NCI-H524 treated with DMSO at 0.1 percent for 48 hours (cell line): ENCODE data around the gene MYL9.
"Not testable (repeated sequence)": the region's sequence is repeated elsewhere in the genome, so short reads cannot be mapped to it uniquely, and the experiment has no call there.

Source experiments
- DNase-seq: peaks from one replicate; lab custom pipeline; 2025; lab: John Stamatoyannopoulos, UW

Gene MYL9

GRCh38 chr20:36541227-36541767, at the start of gene MYL9:
Gene MYL9, plus strand, starts transcription at chr20:36541519. Its CDS starts 3,366 bp downstream, at chr20:36544885.
- DNase-seq = no peak

DNA sequence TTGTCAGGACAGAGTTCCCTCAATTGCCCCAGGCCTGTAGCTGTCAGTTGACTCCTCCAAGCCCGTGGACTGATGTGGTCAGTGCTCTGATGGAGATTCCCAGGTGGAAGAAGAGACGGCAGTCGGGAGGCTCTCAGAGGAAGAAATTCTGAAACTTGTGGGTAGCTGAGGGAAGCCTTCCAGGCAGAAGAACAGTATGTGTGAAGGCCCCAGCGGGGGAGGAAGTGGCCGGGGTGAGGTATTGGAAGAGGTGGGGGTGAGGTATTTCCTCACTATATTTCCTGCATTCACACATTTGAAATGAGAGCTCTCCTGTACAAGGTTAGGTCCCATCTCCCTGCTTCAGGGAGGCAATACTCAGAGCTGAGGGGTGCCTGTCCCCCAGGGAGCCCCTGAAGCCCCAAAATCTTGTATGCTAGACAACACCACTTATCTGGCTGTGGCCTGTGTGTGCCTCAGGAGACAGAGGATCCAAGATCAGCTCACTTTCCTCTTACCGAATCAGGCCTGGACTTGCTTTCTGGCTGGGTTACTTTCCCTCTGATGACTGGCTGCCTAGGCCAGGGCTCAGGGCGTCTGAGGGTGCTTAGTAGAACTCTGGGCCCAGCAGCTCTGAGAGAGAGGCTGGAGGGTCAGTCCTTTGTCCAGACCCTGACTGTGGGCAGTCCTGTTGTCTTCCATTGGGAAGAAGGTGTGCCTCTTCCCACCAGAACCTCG, 49.3 kb upstream of the MYL9 start:
- no peak for DNase-seq

DNA sequence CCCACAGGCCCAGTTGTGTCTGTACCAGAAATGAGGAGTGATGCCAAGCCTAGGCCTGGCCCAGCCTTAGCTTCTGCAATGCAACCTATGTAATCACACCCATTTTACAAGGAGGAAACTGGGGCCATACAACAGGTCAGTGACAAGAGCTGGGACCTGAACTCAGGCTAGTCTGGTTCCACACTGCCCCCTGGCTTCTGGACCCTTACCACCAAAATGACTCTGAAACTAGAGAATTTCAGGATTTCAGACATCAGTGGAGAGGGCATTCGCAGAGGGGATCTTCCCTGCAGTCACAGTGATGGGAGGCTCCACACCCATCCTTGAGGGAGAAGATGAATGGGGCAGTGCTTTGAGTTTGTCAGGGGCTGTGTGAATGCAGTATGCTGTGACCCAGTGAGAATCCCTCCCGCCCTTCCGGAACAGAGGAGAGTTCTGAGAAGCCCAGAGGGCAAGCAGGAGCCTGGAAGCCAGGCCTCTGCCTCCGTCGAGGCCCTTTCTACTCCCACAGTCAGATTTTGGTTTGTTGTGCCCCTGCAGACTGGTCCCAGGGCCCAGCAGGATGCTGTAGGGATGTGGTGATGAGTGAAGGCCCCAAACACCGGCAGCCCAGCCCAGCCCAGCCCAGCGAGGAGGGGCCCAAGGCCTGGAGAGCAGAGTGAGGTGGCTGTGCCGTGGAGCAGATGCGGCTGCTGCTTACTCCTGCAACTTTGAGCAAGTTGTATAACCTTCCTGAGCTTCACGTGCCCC, 48.1 kb upstream of the MYL9 start:
- no peak for DNase-seq

DNA sequence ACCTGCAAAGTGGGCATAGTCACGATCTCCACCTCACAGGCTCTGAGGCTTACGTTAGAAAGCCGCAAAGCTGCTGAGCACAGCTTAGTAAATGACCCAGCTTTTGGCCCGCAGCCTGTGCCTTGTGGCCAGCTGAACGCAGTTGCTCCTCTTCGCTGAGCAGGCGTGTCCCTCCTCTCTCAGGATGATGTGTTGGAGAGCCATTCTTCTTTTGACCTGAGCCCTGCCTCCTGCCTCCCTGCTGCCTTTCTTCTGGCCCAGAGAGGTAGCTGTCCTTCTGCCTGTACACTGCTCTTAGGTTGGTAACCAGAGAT, 47.6 kb upstream of the MYL9 start:
- no peak for DNase-seq

- DNase-seq = no peak
Measured at GRCh38 chr20:36496707-36497669, 44.3 kb upstream of the MYL9 start.

- no peak for DNase-seq
Measured at GRCh38 chr20:36497856-36498255, 43.5 kb upstream of the MYL9 start.

GRCh38 chr20:36498386-36499179, 42.7 kb upstream of the MYL9 start:
- DNase-seq = no peak

GRCh38 chr20:36499211-36499610, 42.1 kb upstream of the MYL9 start:
- no peak for DNase-seq

GRCh38 chr20:36499723-36500501, 41.4 kb upstream of the MYL9 start:
- DNase-seq = no peak

GRCh38 chr20:36501367-36502006, 39.8 kb upstream of the MYL9 start:
- no peak for DNase-seq

DNA sequence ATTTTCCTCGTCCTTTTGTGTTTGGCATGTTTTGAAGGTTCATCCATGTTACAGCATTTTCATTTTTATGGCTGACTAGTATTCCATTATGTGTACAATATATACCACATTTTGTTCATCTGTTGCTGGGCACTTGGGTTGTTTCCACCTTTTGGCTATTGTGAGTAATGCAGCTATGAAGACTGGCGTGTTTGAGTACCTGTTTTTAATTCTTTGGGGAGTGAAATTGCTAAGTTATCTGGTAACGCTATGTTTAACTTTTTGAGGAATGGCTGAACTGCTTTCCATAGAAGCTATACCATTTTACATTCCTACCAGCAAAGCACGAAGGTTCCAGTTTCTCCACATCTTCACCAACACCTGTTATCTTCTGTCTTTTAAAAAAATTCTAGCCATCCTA, 37.0 kb upstream of the MYL9 start:
- no peak for DNase-seq

GRCh38 chr20:36506253-36506652, 35.1 kb upstream of the MYL9 start:
- DNase-seq = peak; percentile 54

DNA sequence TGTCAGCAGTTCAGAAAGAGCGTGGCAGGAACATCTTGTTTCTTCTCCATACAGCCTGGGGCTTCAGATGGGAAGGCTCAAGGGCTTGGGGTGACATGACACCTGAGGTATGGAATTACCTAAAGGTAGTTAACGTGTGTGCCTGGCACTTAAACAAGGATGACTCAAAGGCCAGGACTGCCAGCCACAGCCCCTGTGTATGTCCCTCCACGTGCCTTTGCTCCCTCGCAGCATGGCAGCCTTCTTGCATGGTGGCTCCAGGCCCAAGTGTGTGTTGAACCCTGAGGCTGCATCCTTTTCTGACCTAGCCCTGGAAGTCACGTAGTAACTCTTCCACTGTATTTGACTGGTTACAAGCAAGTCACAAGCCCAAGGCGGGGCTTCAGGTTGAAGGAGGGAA, 33.6 kb upstream of the MYL9 start:
- DNase-seq = no peak

DNA sequence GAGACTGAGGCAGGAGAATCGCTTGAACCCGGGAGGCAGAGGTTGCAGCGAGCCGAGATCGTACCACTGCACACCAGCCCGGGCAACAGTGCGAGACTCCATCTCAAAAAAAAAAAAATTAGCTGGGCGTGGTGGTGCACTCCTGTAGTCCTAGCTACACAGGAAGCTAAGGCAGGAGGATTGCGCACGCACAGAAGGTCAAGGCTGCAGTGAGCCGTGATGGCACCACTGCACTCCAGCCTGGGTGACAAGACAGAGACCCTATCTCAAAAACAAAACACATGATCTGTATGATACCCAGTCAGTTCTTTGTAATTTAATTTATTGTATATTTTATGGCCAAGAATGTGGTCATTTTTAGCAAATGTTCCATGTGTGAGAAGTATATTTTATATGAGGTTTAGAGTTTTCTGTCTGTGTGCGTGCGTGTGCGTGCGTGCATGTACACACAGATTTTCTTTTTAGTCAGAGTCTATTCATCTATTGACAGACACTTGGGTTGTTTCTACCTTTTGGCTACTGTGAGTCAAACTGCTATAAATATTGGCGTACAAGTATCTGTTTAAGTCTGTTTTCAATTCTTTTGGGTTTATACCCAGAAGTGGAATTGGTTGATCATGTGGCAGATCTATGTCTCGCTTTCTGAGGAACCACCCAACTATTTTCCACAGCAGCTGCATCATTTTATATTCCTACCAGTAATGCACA, 22.2 kb upstream of the MYL9 start:
- no peak for DNase-seq

- no peak for DNase-seq
Measured at GRCh38 chr20:36519944-36520343, 21.4 kb upstream of the MYL9 start.

DNA sequence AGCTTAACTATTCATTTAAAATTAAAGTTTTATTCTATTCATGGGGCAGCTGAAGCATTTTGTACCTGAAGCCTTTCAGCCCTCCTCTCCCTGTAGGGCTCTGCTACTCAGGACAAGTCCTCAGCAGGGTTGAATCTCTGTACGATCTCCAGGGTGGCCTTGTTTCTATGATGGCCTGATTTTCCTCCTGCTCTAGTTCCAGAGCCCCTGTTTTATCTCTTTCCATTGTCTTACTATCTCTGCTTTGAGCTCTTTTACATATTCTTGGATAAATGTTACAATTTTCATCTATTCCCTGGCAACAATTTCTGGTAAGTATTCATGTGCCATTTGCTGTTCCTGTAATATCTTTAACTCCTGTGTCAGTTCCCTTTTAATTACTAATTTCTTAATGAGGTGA, 19.8 kb upstream of the MYL9 start:
- DNase-seq = no peak

GRCh38 chr20:36522412-36522811, 18.9 kb upstream of the MYL9 start:
- DNase-seq = not testable (repeated sequence)

- DNase-seq = no peak
Measured at GRCh38 chr20:36523341-36523740, 18.0 kb upstream of the MYL9 start.

DNA sequence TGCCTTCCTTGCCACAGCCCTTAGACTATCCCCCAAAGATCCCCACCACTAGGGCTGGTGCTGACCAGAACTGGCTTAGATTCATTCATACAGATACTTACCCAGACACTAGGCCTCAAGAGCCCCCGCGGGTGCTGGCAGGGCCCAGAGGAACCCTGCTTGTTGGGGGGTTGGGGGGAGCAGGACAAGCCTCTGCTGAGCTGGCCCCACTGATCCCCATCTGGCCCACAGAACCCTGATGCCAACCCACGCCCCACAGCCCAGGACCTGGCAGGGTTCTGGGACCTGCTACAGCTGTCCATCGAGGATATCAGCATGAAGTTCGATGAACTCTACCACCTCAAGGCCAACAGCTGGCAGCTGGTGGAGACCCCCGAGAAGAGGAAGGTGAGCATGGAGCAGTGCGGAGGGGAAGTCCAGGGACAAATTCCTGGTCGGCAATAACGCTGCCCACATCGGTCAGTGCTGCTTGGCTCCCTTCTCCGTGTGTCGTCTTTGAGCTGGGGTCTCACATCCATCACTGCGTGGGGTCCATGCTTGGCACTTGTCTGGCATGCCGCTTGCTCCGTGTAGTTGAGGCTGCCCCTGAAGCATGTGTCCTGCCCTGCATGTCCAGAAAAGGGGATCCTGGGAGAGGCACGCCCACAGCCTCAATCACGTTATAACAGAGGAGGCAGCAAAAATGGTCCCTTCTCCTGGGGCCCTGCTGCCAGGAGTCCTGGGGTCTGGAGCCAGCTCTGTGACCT, 15.5 kb upstream of the MYL9 start:
- DNase-seq = no peak
